Limb (tissue), 2 donors: Measurements from ENCODE around the gene EEF1AKMT1.

ENCODE experiments used
- DNase-seq, 2 donors: peaks; one replicate each; pipeline ENCODE4 v3.0.0-alpha.2; 2016; ENCODE audit errors: extremely low spot score in 2 of 2

Gene EEF1AKMT1

GRCh38 chr13:20719783-20720182 is 54.0 kb downstream of the EEF1AKMT1 start:
- no peak for DNase-seq

- DNase-seq, result no peak
Measured at GRCh38 chr13:20718958-20719566, 54.7 kb downstream of the EEF1AKMT1 start.

GRCh38 chr13:20717581-20718542 is 55.9 kb downstream of the EEF1AKMT1 start:
- DNase-seq, result no peak

DNA sequence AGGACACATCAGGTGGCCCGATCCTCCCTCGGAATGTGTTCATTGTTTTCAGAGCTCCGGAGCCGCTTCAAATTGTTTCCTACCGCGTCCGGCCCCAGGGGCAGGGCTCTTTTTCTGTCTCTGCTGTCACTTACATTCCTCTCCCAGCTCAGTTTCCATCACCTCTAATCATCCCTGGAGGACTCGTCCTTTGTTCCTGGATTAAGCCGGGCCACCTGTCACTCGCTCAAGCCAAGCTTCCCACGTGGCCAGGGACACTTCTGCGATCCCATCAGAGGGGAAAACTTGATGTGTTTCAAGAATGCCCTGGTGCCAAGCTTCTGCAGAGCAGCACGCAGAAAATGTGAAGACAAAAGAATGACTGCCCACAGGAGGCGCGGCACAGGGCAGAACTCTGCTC is 56.8 kb downstream of the EEF1AKMT1 start:
- no peak for DNase-seq

DNA sequence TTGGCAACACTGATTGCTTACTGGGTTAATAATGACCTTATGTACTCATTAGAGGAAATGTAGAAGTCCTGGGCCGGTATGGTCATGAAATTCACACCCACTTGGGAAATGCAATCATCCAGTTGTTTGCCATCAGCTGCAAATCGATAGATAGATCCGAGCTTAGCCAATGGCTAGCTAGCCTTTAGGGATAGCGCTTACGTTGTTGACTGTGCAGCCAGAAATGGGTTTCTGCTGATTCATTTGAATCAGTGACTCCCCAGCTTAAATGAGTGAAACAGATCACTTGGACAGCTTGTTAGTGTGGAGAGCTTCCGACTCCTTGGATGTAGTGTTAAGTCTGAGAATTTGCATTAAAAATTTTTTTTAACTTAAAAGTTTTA is 58.4 kb downstream of the EEF1AKMT1 start:
- no peak for DNase-seq

GRCh38 chr13:20714563-20715329 is 59.0 kb downstream of the EEF1AKMT1 start:
- peak; percentile 79 to 88 for DNase-seq

GRCh38 chr13:20714161-20714560 is 59.6 kb downstream of the EEF1AKMT1 start:
- DNase-seq, result no peak

DNA sequence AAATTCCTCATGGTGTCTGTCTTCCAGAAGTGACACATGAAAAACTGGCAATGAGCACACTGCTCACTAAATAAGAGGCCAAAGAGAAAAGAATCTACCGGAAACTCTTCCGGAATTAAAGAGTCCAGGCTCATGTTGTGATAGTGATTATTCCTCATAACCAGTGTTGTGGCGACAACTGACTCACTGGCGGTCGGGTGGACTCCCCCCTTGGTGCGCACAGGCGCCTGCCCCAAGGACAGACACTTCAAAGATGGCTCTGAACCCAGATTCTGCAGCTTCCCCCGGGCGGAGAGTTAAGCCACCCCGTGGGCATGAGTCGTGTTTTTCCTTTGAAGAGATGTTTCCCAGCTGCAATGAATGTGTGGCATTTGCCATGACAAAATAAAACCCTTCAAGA is 60.0 kb downstream of the EEF1AKMT1 start:
- no peak for DNase-seq

GRCh38 chr13:20713014-20713376 is 60.8 kb downstream of the EEF1AKMT1 start:
- DNase-seq, result no peak

- DNase-seq, result no peak
Measured at GRCh38 chr13:20711301-20712044, 62.3 kb downstream of the EEF1AKMT1 start.

DNA sequence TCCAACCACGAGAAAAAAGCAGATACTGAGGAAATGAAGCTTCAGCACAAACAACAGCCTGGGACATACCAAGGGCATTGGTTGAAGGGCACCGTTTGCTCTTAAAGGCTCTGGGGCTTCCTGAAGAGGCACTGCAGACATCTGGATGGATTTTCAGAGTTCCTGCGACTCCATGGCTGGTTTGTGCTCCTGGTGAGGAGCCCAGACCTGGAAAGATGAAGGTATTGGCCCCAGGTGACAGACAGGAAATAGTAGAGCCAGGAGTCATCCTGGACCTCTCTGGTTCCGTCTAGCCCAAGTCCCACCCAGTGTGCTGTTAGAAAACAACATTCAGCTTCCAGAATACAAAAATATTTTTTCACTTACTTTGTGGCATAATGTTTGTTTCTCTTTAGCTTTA is 64.0 kb downstream of the EEF1AKMT1 start:
- DNase-seq, result no peak

DNA sequence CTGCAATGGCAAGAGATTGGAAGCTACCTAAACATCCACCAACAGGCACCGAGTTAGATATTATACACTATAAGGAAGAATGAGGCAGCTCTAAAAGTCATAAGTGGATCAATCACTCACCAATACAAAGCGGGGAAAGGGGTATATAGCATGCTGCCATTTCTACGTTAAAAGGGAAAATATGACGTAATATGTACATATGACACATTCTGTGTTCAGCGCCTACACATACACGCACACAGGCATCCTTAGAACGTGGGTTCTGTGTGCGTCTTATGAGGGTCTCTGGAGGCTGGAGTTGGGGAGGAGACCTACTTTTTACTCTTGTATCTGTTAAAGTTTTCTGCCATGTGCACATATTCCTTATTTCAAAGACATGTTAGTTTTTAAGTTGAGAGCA is 64.4 kb downstream of the EEF1AKMT1 start:
- DNase-seq, result no peak

DNA sequence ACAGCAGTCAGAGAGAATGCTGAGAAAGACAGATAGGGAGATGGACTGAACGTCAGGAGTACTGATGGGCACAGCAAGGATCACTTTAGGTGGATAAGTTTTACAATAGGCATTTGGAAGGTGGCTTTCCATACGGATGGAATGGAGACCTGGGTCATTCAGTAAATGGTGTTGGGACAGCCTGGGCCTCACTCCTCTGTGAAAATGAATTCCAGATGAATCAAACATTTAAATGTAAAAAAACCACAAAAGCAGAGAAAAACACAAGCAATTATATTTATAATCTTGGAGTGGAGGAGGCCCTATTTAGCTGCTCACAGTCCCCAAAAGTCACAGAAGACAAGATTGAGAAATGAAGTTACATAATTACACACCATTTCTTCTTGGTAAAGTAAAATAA is 65.5 kb downstream of the EEF1AKMT1 start:
- DNase-seq, result no peak

GRCh38 chr13:20706661-20707060 is 67.1 kb downstream of the EEF1AKMT1 start:
- DNase-seq, result no peak

- no peak for DNase-seq
Measured at GRCh38 chr13:20704459-20705069, 69.2 kb downstream of the EEF1AKMT1 start.

DNA sequence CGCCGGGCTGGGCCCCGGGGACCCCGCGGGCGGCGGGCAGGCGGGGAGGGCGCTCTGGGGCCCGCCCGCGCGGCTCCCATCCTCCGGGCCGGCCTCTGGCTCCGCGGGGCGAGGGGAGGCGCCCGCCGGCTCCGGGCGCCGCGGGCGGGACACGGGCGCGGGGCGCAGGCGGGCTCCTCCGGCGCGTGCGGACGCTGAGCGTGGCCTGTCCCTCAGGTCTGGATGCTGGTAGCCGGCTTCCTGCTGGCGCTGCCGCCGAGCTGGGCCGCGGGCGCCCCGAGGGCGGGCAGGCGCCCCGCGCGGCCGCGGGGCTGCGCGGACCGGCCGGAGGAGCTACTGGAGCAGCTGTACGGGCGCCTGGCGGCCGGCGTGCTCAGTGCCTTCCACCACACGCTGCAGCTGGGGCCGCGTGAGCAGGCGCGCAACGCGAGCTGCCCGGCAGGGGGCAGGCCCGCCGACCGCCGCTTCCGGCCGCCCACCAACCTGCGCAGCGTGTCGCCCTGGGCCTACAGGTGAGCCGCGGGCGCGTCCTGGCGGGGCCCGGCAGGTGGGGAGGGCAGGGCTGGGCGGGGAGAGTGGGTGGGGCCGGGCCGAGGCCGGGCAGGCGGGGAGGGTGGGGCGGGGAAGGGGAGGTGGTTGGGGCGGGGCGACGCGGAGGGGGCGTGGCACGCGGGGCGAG is 69.8 kb downstream of the EEF1AKMT1 start:
- peak in 1 of 2 donors; percentile 88 for DNase-seq

DNA sequence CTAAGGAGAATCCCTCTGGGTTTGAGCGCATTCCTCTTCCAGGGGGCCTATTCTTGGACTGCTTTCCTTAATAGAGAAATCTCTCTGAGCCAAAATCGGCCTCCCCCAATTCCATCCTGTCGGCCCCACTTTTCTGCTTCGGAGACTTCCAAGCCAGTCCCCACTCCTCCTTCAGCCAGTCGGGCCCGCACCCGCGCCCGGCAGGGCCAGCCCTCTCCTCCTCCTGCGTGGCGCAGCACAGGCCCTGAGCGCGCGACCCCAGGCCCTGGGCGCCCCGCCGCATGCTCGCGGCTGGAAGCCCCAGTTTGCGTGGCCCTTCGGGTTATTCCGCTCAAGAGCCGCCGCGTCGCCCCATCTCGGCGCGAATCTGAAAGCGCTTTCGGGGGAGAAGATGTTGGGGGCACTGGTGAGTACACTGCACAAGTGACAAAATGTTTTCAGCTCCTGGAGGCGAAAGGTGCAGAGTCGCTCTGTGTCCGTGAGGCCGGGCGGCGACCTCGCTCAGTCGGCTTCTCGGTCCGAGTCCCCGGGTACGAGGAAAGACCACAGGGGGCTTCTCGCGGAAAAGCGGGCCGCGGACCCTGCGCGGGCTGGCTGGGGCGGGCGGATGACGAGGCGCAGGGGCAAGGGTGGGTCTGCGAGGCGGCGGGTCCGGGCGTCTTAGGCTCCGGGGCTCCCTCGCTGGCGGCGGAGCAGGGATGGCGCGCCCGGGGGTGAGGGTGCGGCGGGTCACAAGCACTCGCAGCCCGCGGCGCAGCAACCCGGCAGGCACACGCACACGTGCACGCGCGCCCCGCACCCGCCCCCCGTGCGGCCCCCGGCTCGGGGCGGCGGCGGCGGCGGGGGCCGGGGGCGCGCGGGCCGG is 70.6 kb downstream of the EEF1AKMT1 start, which contains the start of gene IL17D:
IL17D (plus strand) TSS at position 785 of the 865 bp plus-strand sequence. CDS start 303 bp downstream, outside the sequence.
- peak in 1 of 2 donors; percentile 76 for DNase-seq

- DNase-seq, result no peak
Measured at GRCh38 chr13:20702530-20702914, 71.2 kb downstream of the EEF1AKMT1 start.

DNA sequence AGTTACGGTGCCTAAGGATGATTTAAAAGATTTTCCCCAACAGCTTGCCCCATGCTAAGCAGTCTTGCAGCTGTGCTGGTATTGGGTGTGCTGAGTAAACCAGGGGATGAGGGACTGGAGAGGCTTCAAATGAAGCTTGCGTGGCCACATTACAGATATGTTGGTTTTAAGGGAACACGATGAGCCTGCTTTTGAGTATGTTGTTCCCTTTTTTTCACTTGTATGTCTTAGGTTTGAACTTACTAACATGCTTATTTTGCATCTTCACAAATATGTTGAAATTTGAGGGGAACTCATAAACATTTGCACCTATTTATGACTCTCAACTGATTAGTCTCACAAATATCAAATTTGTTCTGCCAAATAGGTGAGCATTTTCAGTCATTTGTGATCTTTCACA is 72.3 kb downstream of the EEF1AKMT1 start:
- DNase-seq, result no peak
